H1 (cell line): ENCODE data around the gene INPP4B. TPM values are rescaled to one million over a fixed set of nuclear protein-coding genes. Genes with fewer than 3 reads are reported as not detected.

Experiments used
- CTCF ChIA-PET: fragments of 300-600 bp; sonication (Branson Sonifier 250); formaldehyde crosslinking; loops from one replicate; lab custom pipeline; 2021; ENCODE audit not compliant: partially characterized antibody; lab: Charles Lee
- POLR2A ChIA-PET: fragments of 300-600 bp; sonication (Branson Sonifier 250); formaldehyde crosslinking; loops from one replicate; lab custom pipeline; 2021; ENCODE audit warnings: inconsistent platforms; ENCODE audit not compliant: partially characterized antibody; lab: Charles Lee
- DNase-seq, 2 experiments: peaks; one replicate each; pipeline versions ENCODE4 v3.0.0 to v3.0.0-alpha.2; 2010 to 2022; ENCODE audit warnings: low spot score in 2 of 2, low read depth in 1 of 2, mixed read lengths in 1 of 2
- FAIRE-seq: peaks from 2 replicates; lab custom pipeline; 2011; peaks lifted over from hg19 to GRCh38; lab: Jason Lieb, UNC
- H2AFZ ChIP-seq: 2 replicates; pipeline ENCODE4 v1.8.1; 2012; ENCODE audit warnings: low read length, inconsistent platforms
- H2AK5ac ChIP-seq: 2 replicates; pipeline ENCODE4 v1.6.1; 2013; ENCODE audit warnings: low read depth, low read length
- H2BK120ac ChIP-seq: replicated peaks from 2 replicates; pipeline ENCODE3; 2013; ENCODE audit warnings: low read depth, low read length, inconsistent platforms
- H2BK12ac ChIP-seq: 2 replicates; pipeline ENCODE4 v1.6.1; 2013; ENCODE audit warnings: low read depth, low read length
- H2BK15ac ChIP-seq: 2 replicates; pipeline ENCODE4 v1.6.1; 2013; ENCODE audit warnings: low read length
- H2BK20ac ChIP-seq: 2 replicates; pipeline ENCODE4 v1.6.1; 2013; ENCODE audit warnings: low read length
- H2BK5ac ChIP-seq: 2 replicates; pipeline ENCODE4 v1.6.1; 2013; ENCODE audit warnings: low read depth, low read length
- H3K14ac ChIP-seq: 2 replicates; pipeline ENCODE4 v1.6.1; 2013; ENCODE audit warnings: inconsistent platforms; ENCODE audit not compliant: insufficient read length
- H3K18ac ChIP-seq: 2 replicates; pipeline ENCODE4 v1.6.1; 2013; ENCODE audit warnings: low read length; ENCODE audit errors: extremely low read depth
- H3K23ac ChIP-seq: 2 replicates; pipeline ENCODE4 v1.6.1; 2013; ENCODE audit warnings: inconsistent platforms; ENCODE audit not compliant: insufficient read length
- H3K23me2 ChIP-seq: 2 replicates; pipeline ENCODE4 v1.6.1; 2013; ENCODE audit warnings: low read depth, low read length
- H3K27ac ChIP-seq: 2 replicates; pipeline ENCODE4 v1.6.1; 2011; ENCODE audit warnings: low read depth, low read length, inconsistent platforms
- H3K27me3 ChIP-seq, 4 experiments: replicated peaks in 1 of 4; 1 replicate in 1 of 4; 2 replicates in 3 of 4; pipeline versions ENCODE4 v1.6.1 to v1.8.1; 2011 to 2013; ENCODE audit warnings: low read length in 3 of 4, mild to moderate bottlenecking in 3 of 4, inconsistent platforms in 2 of 4, mixed read lengths in 2 of 4, moderate library complexity in 1 of 4; ENCODE audit not compliant: control insufficient read depth in 3 of 4, insufficient read depth in 3 of 4; ENCODE audit errors: extremely low read depth in 1 of 4
- H3K36me3 ChIP-seq, 4 experiments: 2 replicates each; pipeline versions ENCODE4 v1.6.1 to v1.8.1; 2011 to 2013; ENCODE audit warnings: mild to moderate bottlenecking in 4 of 4, low read length in 3 of 4, moderate library complexity in 2 of 4, control low read depth in 1 of 4, inconsistent platforms in 1 of 4; ENCODE audit not compliant: insufficient read depth in 4 of 4, control insufficient read depth in 2 of 4
- H3K4ac ChIP-seq: replicated peaks from 2 replicates; pipeline ENCODE3; 2013; ENCODE audit warnings: low read length, low read depth, mixed read lengths, inconsistent platforms; ENCODE audit not compliant: insufficient read length
- H3K4me1 ChIP-seq, 4 experiments: replicated peaks in 1 of 4; 1 replicate in 1 of 4; 2 replicates in 3 of 4; pipeline versions ENCODE4 v1.6.1 to v1.8.1; 2011 to 2013; ENCODE audit warnings: low read length in 3 of 4, inconsistent platforms in 2 of 4, mixed read lengths in 1 of 4; ENCODE audit not compliant: insufficient read depth in 4 of 4, control insufficient read depth in 3 of 4
- H3K4me2 ChIP-seq, 2 experiments: 2 replicates each; pipeline versions ENCODE4 v1.6.1 to v1.8.1; 2011 to 2013; ENCODE audit warnings: low read depth in 2 of 2, low read length in 2 of 2, control low read depth in 1 of 2, inconsistent platforms in 1 of 2, mild to moderate bottlenecking in 1 of 2; ENCODE audit not compliant: insufficient read depth in 1 of 2
- H3K4me3 ChIP-seq, 4 experiments: fragments of 200-600, 300-600 bp in 1 of 4; sonication (generic), shearing (Covaris generic), sonication (Bioruptor Twin) in 1 of 4; 2 replicates each; pipeline versions ENCODE4 v1.5.1 to v1.8.1; 2011 to 2016; ENCODE audit warnings: low read length in 4 of 4, low read depth in 3 of 4, control low read depth in 2 of 4, inconsistent platforms in 2 of 4, mild to moderate bottlenecking in 2 of 4, mixed read lengths in 1 of 4, moderate library complexity in 1 of 4; ENCODE audit not compliant: insufficient read depth in 2 of 4; ENCODE audit errors: extremely low read depth in 1 of 4
- H3K56ac ChIP-seq: replicated peaks from 2 replicates; pipeline ENCODE3; 2013; ENCODE audit warnings: low read depth, mild to moderate bottlenecking, mixed read lengths, low read length, inconsistent platforms; ENCODE audit not compliant: insufficient read length
- H3K79me1 ChIP-seq: 2 replicates; pipeline ENCODE4 v1.6.1; 2013; ENCODE audit warnings: low read depth, low read length, control low read depth
- H3K79me2 ChIP-seq, 2 experiments: 2 replicates each; pipeline versions ENCODE4 v1.6.1 to v1.8.1; 2012 to 2013; ENCODE audit warnings: low read length in 2 of 2, mild to moderate bottlenecking in 2 of 2, inconsistent platforms in 1 of 2; ENCODE audit not compliant: insufficient read depth in 2 of 2, control insufficient read depth in 1 of 2
- H3K9ac ChIP-seq, 4 experiments: replicated peaks in 1 of 4; 1 replicate in 1 of 4; 2 replicates in 3 of 4; pipeline versions ENCODE4 v1.6.1 to v1.8.1; 2011 to 2013; ENCODE audit warnings: low read depth in 3 of 4, low read length in 3 of 4, control low read depth in 2 of 4, mild to moderate bottlenecking in 2 of 4, moderate library complexity in 2 of 4, inconsistent platforms in 1 of 4; ENCODE audit errors: extremely low read depth in 1 of 4
- H3K9me3 ChIP-seq, 2 experiments: 2 replicates each; pipeline versions ENCODE4 v1.6.1 to v1.8.1; 2012 to 2013; ENCODE audit warnings: mild to moderate bottlenecking in 2 of 2, moderate library complexity in 2 of 2, control low read depth in 1 of 2, inconsistent platforms in 1 of 2, low read depth in 1 of 2, low read length in 1 of 2, mixed read lengths in 1 of 2; ENCODE audit not compliant: insufficient read depth in 2 of 2
- H4K20me1 ChIP-seq, 2 experiments: replicated peaks in 1 of 2; 2 replicates each; pipeline versions ENCODE3 to v1.8.1; 2011 to 2013; ENCODE audit warnings: inconsistent platforms in 2 of 2, low read length in 2 of 2, mild to moderate bottlenecking in 1 of 2; ENCODE audit not compliant: insufficient read depth in 2 of 2, control insufficient read depth in 1 of 2
- H4K5ac ChIP-seq: 2 replicates; pipeline ENCODE4 v1.6.1; 2013; ENCODE audit warnings: low read length, low read depth, mixed read lengths, inconsistent platforms; ENCODE audit not compliant: insufficient read length
- H4K8ac ChIP-seq: 2 replicates; pipeline ENCODE4 v1.8.0; 2013; ENCODE audit warnings: mild to moderate bottlenecking, moderate library complexity, low read length, inconsistent platforms; ENCODE audit not compliant: insufficient read depth; ENCODE audit errors: extremely low read depth
- H4K91ac ChIP-seq: replicated peaks from 2 replicates; pipeline ENCODE3; 2013; ENCODE audit warnings: low read length, mixed read lengths, inconsistent platforms; ENCODE audit not compliant: insufficient read length
- BCL11A ChIP-seq, 2 experiments: IDR thresholded peaks; one replicate each; pipeline ENCODE4 v1.6.1; 2011; ENCODE audit warnings: low read depth in 2 of 2, low read length in 2 of 2, mild to moderate bottlenecking in 2 of 2
- CBX5 ChIP-seq: fragments of 300-800, 300-1000 bp; sonication (generic); IDR thresholded peaks from 2 replicates; pipeline ENCODE4 v1.7.1; 2016; ENCODE audit warnings: antibody characterized with exemption, low read length, low read depth
- CEBPB ChIP-seq: IDR thresholded peaks from 2 replicates; pipeline ENCODE4 v1.6.1; 2012; ENCODE audit warnings: low read depth, low read length
- CHD1 ChIP-seq: IDR thresholded peaks from 2 replicates; pipeline ENCODE4 v1.6.1; 2012; ENCODE audit warnings: low read depth, low read length, improper control_type of control experiment
- CTCF ChIP-seq, 3 experiments: IDR thresholded peaks; 1 replicate in 2 of 3; 2 replicates in 1 of 3; pipeline versions ENCODE4 v1.5.1 to v1.6.1; 2011; ENCODE audit warnings: low read length in 3 of 3, mild to moderate bottlenecking in 3 of 3, inconsistent platforms in 2 of 3, low read depth in 1 of 3, moderate library complexity in 1 of 3; ENCODE audit not compliant: insufficient read depth in 1 of 3; ENCODE audit errors: control extremely low read depth in 1 of 3
- GTF2F1 ChIP-seq: IDR thresholded peaks from 2 replicates; pipeline ENCODE4 v1.6.1; 2012; ENCODE audit warnings: low read depth, low read length, improper control_type of control experiment, borderline replicate concordance
- HDAC2 ChIP-seq, 2 experiments: fragments of 300-600 bp in 1 of 2; sonication (generic) in 1 of 2; IDR thresholded peaks; 2 replicates each; pipeline ENCODE4 v1.6.1; 2011 to 2012; ENCODE audit warnings: low read depth in 2 of 2, low read length in 2 of 2, mild to moderate bottlenecking in 2 of 2, moderate library complexity in 2 of 2, borderline replicate concordance in 1 of 2, inconsistent platforms in 1 of 2
- HDAC6 ChIP-seq: IDR thresholded peaks from one replicate; pipeline ENCODE4 v1.7.1; 2012; ENCODE audit warnings: low read depth, mild to moderate bottlenecking, inconsistent platforms, low read length, moderate library complexity
- JUN ChIP-seq: IDR thresholded peaks from 2 replicates; pipeline ENCODE4 v1.6.1; 2011; ENCODE audit warnings: low read depth, mild to moderate bottlenecking, improper control_type of control experiment, low read length
- KDM4A ChIP-seq: IDR thresholded peaks from one replicate; pipeline ENCODE4 v1.7.1; 2012; ENCODE audit warnings: low read depth, mild to moderate bottlenecking, moderate library complexity, low read length, inconsistent platforms; ENCODE audit not compliant: severe bottlenecking
- RBBP5 ChIP-seq: IDR thresholded peaks from 2 replicates; pipeline ENCODE4 v1.7.1; 2012; ENCODE audit warnings: low read depth, mild to moderate bottlenecking, inconsistent platforms, low read length, moderate library complexity, borderline replicate concordance
- SP1 ChIP-seq: IDR thresholded peaks from 2 replicates; pipeline ENCODE4 v1.6.1; 2011; ENCODE audit warnings: low read depth, low read length
- ZNF274 ChIP-seq: IDR thresholded peaks from 2 replicates; pipeline ENCODE4 v1.7.0; 2012; ENCODE audit warnings: low read length, borderline replicate concordance; ENCODE audit errors: extremely low read depth
- WGBS, 2 experiments: shearing (Covaris generic) in 1 of 2; methylation state at CpG; one replicate each; pipeline versions ENCODE4 v1.1.6 to v1.1.7; 2013 to 2015; ENCODE audit warnings: low lambda C conversion rate in 2 of 2, mixed read lengths in 2 of 2, inconsistent platforms in 1 of 2, low coverage in 1 of 2, missing lambda C conversion rate in 1 of 2; ENCODE audit not compliant: insufficient replicate concordance in 2 of 2, insufficient coverage in 1 of 2, insufficient read length in 1 of 2; ENCODE audit errors: extremely low coverage in 1 of 2, missing lambda C conversion rate in 1 of 2; 5-methylcytosine and 5-hydroxymethylcytosine counted together
- polyA plus RNA-seq, 7 experiments: library from polyadenylated mRNA; depleted of rRNA in 3 of 7; stranded (reverse) in 5 of 7; unstranded in 2 of 7; fragments of >200 nt in 5 of 7; fragments of 200-250 nt in 2 of 7; gene quantifications; 1 replicate in 5 of 7; 2 replicates in 1 of 7; 4 replicates in 1 of 7; pipeline versions ENCODE4 v1.2.1 to v1.2.3, GENCODE V29; 2011 to 2013; ENCODE audit warnings: missing spikeins in 2 of 7, mixed read lengths in 2 of 7
- total RNA-seq: library from RNA; stranded (reverse); fragmentation: NEBNext Ultra II Directional; extraction: Animal tissue kit (Norgen Biotek cat#: 25700); gene quantifications from 2 replicates; pipeline ENCODE4 v1.2.1, GENCODE V29; 2021

INPP4B gene
- total and polyA plus RNA-seq, 2 of the 8 experiments (the other 6 are each of a cell fraction or from before 2014, with no cell fraction given), result 0.11 to 0.54 TPM

DNA sequence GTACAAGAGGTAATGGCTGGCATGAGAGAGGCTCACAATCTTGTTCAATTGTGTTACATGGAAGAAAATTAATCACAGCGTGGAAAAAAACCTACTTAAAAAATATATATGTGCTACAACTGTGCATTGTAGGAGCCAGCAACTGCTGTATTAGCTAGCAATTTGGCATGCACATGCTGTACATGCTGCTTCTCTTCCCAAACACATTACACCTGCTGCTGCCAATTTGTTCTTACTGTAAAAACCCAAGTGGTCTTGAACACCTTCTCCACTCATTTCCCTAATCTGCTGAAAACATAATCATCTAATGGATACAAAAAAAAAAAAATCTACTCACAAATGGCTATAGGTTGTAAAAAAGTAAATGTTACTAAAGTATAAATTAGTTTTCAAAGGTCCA, 264.2 kb downstream of the INPP4B start:
- H3K4me3 ChIP-seq, result no peak overlapping the region
- H2BK12ac ChIP-seq, result no peak overlapping the region
- H3K9ac ChIP-seq, result no peak overlapping the region
- no peak overlapping the region for H3K27ac ChIP-seq
- no peak overlapping the region for H2BK120ac ChIP-seq
- no peaks in the 10 kb centered on the region for H3K4me1 ChIP-seq
- H2BK20ac ChIP-seq, result no peak overlapping the region
- H3K9me3 ChIP-seq, result no peaks in the 10 kb centered on the region
- H4K91ac ChIP-seq, result no peak overlapping the region
- H3K18ac ChIP-seq, result no peak overlapping the region
- H3K36me3 ChIP-seq, result no peaks in the 10 kb centered on the region
- H4K20me1 ChIP-seq, result no peaks in the 10 kb centered on the region
- WGBS, 2 experiments, result 96% methylated on average over 1 of the region's 1 CpG; no CpG with 5 or more reads in 1 of the 2 experiments
- no peak overlapping the region for H2BK15ac ChIP-seq
- H4K5ac ChIP-seq, result no peak overlapping the region
- no peak overlapping the region for H3K56ac ChIP-seq
- FAIRE-seq (no peak), DNase-seq (no peak)
- POLR2A ChIA-PET, result no interaction called here
- H2AFZ ChIP-seq, result no peak overlapping the region
- no peak overlapping the region for H2AK5ac ChIP-seq
- CTCF ChIA-PET, result no interaction called here
- no peak overlapping the region for H3K4ac ChIP-seq
- no peak overlapping the region for H3K23ac ChIP-seq
- no peaks in the 10 kb centered on the region for H3K79me2 ChIP-seq
- no peaks in the 10 kb centered on the region for H3K27me3 ChIP-seq
- no peak overlapping the region for H3K14ac ChIP-seq
- no peak overlapping the region for H2BK5ac ChIP-seq
- H3K4me2 ChIP-seq, result no peak overlapping the region
- H3K23me2 ChIP-seq, result no peaks in the 10 kb centered on the region
- no peaks in the 10 kb centered on the region for H3K79me1 ChIP-seq
- H4K8ac ChIP-seq, result no peak overlapping the region
- TF ChIP-seq GTF2F1 (no peak), CHD1 (no peak), SP1 (no peak), JUN (no peak), HDAC2 (IDR thresholded peaks at IDR 0.05; ENCODE audit: borderline replicate concordance in 1 of 2, low read depth in 2 of 2, low read length in 2 of 2) (no peak), RBBP5 (no peak), BCL11A (IDR thresholded peaks at IDR 0.05; ENCODE audit: low read depth in 2 of 2, low read length in 2 of 2) (no peak), ZNF274 (no peak), CEBPB (no peak), HDAC6 (no peak), CBX5 (no peak), KDM4A (no peak), CTCF (IDR thresholded peaks at IDR 0.05; ENCODE audit: control extremely low read depth in 1 of 3, insufficient read depth in 1 of 3, low read depth in 1 of 3, low read length in 3 of 3) (no peak)
